ENCODE data around the gene AQP9.
"Not testable (repeated sequence)": the region's sequence is repeated elsewhere in the genome, so short reads cannot be mapped to it uniquely, and the experiment has no call there.

Gene AQP9

DNA sequence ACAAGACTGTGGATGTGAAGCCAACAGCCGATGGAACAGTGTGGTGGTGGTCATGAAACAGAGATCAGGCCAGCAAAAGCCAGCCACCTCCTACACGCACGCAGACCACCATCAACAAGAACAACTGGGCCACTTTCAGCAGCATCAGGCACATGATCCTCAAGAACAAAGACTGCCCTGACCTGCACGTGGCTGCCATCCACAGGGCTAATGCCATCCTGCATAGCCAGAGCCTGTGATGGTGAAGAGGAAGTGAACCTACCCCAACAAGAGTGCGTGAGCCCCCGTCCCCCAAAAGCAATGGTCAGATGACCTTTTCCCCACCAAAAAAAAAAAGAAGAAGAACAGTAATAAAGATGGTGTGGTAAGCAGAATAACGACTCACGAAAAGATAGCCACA is 62.6 kb downstream of the AQP9 start:
- ChIA-PET POLR2A (no interaction called here), CTCF (interaction anchor here (1.2 kb wide), 1 partner anchor 23 kb away, joined by 3 read pairs; no protein-coding TSS in a partner anchor)
- no peak for DNase-seq (ENCODE audit: extremely low spot score)
- TF ChIP-seq, protein P1, sequence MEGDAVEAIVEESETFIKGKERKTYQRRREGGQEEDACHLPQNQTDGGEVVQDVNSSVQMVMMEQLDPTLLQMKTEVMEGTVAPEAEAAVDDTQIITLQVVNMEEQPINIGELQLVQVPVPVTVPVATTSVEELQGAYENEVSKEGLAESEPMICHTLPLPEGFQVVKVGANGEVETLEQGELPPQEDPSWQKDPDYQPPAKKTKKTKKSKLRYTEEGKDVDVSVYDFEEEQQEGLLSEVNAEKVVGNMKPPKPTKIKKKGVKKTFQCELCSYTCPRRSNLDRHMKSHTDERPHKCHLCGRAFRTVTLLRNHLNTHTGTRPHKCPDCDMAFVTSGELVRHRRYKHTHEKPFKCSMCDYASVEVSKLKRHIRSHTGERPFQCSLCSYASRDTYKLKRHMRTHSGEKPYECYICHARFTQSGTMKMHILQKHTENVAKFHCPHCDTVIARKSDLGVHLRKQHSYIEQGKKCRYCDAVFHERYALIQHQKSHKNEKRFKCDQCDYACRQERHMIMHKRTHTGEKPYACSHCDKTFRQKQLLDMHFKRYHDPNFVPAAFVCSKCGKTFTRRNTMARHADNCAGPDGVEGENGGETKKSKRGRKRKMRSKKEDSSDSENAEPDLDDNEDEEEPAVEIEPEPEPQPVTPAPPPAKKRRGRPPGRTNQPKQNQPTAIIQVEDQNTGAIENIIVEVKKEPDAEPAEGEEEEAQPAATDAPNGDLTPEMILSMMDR (IDR thresholded peaks at IDR 0.05; ENCODE audit: control extremely low read depth, extremely low read depth, low read depth, missing control alignments), result no peak

DNA sequence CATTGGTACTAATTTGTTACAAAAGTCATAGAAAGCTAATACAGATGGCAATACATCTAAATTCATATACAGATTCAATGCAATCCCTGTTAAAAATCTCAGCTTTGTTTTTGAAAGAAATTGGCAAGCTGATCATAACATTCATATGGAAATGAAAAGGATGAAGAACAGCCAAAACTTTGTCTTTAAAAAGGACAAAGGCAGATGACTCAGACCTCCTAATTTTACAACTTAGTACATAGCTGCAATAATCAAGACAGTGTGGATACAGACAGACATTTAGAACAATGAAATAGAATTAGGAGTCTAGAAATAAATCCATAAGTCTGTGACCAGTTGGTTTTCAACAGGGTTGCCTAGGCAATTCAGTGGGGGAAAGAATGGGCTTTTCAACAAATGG is 63.3 kb downstream of the AQP9 start:
- no peak for DNase-seq (ENCODE audit: extremely low spot score)
- CTCF ChIA-PET, result interaction anchor here (1.2 to 1.4 kb wide), 2 partner anchors 19 to 24 kb away, joined by 3 to 5 read pairs; no protein-coding TSS in a partner anchor
- POLR2A ChIA-PET, result interaction anchor here (0.6 kb wide), 1 partner anchor 524 kb away, joined by 6 read pairs; no protein-coding TSS in a partner anchor
- TF ChIP-seq, protein P1 (IDR thresholded peaks at IDR 0.05; ENCODE audit: control extremely low read depth, extremely low read depth, low read depth, missing control alignments), result no peak

DNA sequence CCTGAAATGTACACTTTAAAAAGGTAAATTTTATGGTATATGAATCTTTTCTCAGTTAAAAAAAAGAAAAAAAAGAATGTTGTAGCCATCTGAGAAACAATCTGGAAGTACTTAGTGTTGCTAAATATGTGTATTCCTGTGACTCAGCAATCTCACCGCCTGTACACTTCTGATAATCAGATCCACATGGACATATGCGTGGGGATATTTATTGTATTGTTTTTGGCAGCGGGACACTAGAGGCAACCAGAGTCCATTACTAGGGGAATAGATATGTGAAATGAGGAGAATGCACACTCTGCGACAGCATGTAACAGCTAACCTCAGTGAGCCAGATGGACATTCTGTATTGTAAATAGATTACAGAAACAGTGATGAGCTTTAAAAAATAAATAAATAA is 65.4 kb downstream of the AQP9 start:
- ChIA-PET POLR2A (no interaction called here), CTCF (no interaction called here)
- no peak for DNase-seq (ENCODE audit: extremely low spot score)
- TF ChIP-seq, protein P1 (IDR thresholded peaks at IDR 0.05; ENCODE audit: control extremely low read depth, extremely low read depth, low read depth, missing control alignments), result no peak

DNA sequence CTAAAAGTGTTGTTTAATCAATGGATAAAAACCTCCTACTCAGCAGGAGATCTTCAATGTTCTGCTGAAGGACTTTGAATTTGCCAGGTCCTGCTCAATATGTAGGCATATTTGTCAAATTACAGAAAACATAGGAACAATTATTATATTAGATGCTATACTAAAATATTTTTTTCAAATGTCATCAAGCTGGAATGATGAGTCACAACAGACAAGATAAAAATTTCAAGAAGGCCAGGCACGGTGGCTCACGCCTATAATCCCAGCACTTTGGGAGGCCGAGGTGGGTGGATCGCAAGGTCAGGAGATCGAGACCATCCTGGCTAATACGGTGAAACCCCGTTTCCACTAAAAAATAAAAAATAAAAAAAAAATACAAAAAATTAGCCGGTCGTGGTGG is 68.0 kb downstream of the AQP9 start:
- CTCF ChIA-PET, result no interaction called here
- POLR2A ChIA-PET, result no interaction called here
- TF ChIP-seq, protein P1 (IDR thresholded peaks at IDR 0.05; ENCODE audit: control extremely low read depth, extremely low read depth, low read depth, missing control alignments), result no peak
- DNase-seq (ENCODE audit: extremely low spot score), result no peak

DNA sequence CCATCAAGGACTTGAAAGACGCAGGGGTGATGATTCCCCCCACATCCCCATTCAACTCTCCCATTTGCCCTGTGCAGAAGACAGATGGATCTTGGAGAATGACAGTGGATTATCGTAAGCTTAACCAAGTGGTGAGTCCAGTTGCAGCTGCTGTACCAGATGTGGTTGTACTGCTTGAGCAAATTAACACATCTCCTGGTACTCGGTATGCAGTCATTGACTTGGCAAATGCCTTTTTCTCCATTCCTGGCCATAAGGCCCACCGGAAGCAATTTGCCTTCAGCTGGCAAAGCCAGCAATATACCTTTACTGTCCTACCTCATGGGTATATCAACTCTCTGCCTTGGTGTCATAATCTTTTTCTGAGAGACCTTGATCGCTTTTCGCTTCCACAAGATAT is 70.0 kb downstream of the AQP9 start:
- POLR2A ChIA-PET; DNase-seq (ENCODE audit: extremely low spot score): not testable (repeated sequence)
- CTCF ChIA-PET, result interaction anchor here (1.2 kb wide), 1 partner anchor 20 kb away, joined by 4 read pairs; no protein-coding TSS in a partner anchor

DNA sequence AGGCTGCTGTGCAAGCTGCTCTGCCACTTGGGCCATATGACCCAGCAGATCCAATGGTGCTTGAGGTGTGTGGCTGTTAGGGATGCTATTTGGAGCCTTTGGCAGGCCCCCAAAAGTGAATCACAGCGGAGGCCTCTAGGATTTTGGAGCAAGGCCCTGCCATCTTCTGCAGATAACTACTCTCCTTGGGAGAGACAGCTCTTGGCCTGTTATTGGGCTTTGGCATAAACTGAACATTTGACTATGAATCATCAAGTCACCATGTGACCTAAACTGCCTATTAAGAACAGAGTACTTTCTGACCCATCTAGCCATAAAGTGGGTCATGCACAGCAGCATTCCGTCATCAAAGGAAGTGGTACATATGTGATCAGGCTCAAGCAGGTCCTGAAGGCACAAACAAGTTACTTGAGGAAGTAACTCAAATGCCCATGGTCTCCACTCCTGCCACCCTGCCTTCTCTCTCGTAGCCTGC is 70.9 kb downstream of the AQP9 start:
- POLR2A ChIA-PET, result not testable (repeated sequence)

DNA sequence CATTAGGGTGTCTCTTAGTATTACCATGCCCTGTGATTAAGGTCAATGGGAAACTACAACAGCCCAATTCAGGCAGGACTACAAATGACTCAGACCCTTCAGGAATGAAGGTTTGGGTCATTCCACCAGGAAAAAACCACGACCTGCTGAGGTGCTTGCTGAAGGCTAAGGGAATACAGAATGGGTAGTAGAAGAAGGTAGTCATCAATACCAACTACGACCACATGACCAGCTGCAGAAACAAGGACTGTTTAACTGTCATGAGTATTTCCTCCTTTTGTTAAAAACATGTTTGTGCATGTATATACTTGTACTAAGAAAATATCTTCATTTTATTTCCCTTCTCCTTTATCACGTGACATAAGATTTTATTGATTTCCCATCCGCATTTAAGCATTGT is 71.8 kb downstream of the AQP9 start:
- POLR2A ChIA-PET; DNase-seq (ENCODE audit: extremely low spot score): not testable (repeated sequence)
- CTCF ChIA-PET, result interaction anchor here (1.6 kb wide), 1 partner anchor 12 kb away, joined by 3 read pairs; no protein-coding TSS in a partner anchor

More for the DNA sequence above, 70.9 kb downstream of the AQP9 start:
- DNase-seq (ENCODE audit: extremely low spot score); CTCF ChIA-PET: not testable (repeated sequence)

DNA sequence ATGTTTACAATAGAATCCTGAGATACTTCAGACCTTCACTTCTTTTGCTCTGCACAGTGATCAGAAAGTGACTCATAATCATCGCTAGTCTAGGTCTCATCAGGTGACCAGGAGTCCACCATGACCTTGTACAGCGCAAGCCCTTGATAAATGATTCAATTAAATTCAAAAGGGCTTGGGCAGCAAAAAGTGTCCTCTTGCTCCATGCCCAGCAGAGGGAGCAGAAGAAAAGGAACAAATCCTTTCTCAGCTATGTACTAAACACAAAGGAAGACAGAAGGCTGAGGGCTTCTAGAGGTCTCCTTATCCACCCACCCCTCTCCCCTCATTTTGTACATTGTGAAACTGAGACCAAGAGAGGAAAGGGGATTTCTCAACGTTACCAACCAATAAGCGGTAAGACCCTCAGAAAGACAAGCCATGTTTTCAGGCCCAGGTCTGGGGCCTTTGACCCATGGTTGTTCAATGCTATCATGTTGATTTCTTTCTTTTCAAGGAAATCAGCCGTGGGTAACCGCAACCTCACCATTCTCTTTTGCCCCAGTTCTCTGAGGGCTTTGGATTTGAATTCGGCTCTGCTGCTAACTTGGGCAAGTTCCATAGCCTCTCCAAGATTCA is 74.8 kb downstream of the AQP9 start:
- TF ChIP-seq, protein P1 (IDR thresholded peaks at IDR 0.05; ENCODE audit: control extremely low read depth, extremely low read depth, low read depth, missing control alignments), result peak; percentile 26
- POLR2A ChIA-PET, result no interaction called here
- DNase-seq (ENCODE audit: extremely low spot score), result no peak
- CTCF ChIA-PET, result interaction anchor here (0.8 to 2.5 kb wide), 9 partner anchors 8 to 1385 kb away, joined by 3 to 10 read pairs (median 4); no protein-coding TSS in a partner anchor

Measured in GM10248 (cell line).